Ureter (tissue), 1 donor: ENCODE results near the gene WDR31. TPM values are rescaled to one million over a fixed set of nuclear protein-coding genes. Genes with fewer than 3 reads are reported as not detected.
"Not testable (repeated sequence)": the region's sequence is repeated elsewhere in the genome, so short reads cannot be mapped to it uniquely, and the experiment has no call there.

Source experiments
- DNase-seq: peaks from one replicate; pipeline ENCODE4 v3.0.0-alpha.2; 2020; ENCODE audit warnings: low spot score
- total RNA-seq: library from RNA; stranded (reverse); gene quantifications from one replicate; pipeline ENCODE4 v1.2.4, GENCODE V29; 2023
- donor health status: DM: yes; HTN: yes; CAD: no.

WDR31 gene
- 5.1 TPM for total RNA-seq

DNA sequence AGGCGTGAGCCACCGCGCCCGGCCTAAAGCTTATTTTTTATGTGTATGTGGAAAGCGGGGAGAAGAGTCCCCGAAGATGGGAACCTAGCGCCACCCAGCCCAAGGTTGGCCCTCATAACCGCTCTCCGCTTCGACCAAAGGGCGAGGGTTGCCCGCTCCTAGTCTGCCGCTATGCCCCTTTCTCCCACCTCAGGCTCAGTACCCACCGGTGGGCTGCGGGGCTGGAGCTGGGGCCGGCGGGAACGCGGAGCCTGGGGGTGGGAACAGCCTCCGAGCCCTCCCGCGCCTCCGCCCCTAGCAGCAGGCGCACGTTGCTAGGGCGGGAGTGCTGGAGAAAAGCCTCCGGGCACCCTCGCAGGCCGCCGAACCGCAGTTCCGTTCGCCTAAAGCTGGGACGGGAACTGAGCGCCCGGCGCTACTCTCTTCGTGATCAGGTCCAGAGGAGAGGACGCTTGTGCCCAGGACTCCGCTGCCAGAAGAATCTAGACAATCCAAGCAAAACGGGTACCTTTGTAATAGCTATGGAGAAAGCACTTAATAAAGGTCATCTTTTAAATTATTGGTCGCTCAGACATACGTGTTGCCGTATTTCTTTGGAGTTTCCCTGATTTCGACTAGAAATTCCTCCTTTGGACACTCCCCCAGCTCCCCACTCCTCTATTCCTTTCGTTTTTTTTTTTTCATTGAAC lies at the start of gene WDR31:
TSS of gene WDR31 (minus strand) at position 265 of the 689 bp plus-strand sequence. CDS start 8,253 bp downstream, outside the sequence.
- peak; percentile 88 for DNase-seq

DNA sequence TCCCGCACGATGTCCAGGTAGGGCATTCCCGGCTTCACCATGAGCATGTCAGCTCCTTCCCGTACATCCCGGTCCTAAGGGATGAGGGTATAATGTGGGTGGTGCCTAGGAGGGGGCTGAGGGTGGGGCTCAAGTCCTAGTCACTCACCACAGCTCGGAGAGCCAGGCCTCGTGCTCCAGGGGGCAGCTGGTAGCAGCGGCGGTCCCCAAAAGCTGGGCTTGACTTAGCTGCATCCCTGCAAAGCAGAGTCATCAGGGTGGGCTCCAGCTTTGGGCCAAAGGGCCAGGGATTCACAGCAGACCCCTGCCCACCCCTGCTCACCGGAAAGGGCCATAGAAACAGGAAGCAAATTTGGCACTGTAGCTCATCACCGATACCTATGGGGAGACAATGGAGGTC lies 49.4 kb upstream of the WDR31 start:
- no peak for DNase-seq

- no peak for DNase-seq
These were observed 48.8 kb upstream of the WDR31 start for GRCh38 chr9:113388833-113389232.

DNA sequence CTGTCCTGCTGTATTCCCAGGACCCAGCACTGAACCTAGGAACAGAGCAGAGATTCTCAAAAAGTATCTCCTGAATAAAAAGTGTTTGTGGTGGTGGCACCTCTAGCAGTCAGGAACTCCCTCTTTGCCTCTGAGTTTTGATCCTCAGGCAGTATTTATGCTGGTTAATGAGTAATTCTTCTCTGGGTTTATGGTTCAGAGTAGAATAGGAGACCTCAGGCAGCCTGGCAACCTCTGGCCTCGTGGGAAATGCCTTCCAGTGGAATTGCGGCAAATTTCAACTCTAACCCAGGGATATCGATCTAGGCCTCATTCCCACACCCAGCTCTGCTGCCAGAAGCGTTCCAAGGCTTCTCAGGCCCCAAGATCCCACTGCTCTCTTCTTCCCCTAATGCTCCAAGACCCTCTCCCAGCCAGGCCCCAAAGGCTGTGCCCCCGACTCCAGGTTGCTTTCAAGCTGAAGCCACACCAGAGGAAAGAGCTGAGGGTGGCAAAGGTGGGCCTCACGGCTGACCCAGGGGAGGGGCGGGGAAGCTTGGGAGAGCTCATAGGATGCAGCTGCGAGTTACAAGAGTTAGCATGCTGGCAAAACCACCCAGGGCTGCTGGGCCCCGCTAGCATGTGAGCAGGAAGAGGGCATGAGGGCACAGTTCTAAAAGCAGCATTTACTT lies 47.6 kb upstream of the WDR31 start:
- DNase-seq: no peak

- no peak for DNase-seq
These were observed 46.7 kb upstream of the WDR31 start for GRCh38 chr9:113386571-113387393.

- peak; percentile 78 for DNase-seq
These were observed 41.9 kb upstream of the WDR31 start for GRCh38 chr9:113381909-113382411.

- not testable (repeated sequence) for DNase-seq
These were observed 41.4 kb upstream of the WDR31 start for GRCh38 chr9:113381441-113381840.

GRCh38 chr9:113380869-113381378 lies 40.8 kb upstream of the WDR31 start:
- DNase-seq: no peak

DNA sequence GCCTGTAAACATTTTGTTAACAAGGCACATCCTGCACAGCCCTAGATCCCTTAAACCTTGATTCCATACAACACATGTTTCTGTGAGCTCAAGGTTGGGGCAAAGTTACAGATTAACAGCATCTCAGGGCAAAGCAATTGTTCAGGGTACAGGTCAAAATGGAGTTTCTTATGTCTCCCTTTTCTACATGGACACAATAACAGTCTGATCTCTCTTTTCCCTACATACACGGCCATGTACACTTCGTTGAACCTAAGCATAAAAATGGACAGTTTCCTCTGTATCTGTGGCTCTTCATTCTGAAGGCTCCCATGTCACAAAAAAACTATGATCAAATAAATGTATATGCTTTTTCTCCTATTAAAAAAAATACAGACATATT lies 39.7 kb upstream of the WDR31 start:
- DNase-seq: not testable (repeated sequence)

GRCh38 chr9:113379094-113379828 lies 39.2 kb upstream of the WDR31 start:
- DNase-seq: not testable (repeated sequence)

DNA sequence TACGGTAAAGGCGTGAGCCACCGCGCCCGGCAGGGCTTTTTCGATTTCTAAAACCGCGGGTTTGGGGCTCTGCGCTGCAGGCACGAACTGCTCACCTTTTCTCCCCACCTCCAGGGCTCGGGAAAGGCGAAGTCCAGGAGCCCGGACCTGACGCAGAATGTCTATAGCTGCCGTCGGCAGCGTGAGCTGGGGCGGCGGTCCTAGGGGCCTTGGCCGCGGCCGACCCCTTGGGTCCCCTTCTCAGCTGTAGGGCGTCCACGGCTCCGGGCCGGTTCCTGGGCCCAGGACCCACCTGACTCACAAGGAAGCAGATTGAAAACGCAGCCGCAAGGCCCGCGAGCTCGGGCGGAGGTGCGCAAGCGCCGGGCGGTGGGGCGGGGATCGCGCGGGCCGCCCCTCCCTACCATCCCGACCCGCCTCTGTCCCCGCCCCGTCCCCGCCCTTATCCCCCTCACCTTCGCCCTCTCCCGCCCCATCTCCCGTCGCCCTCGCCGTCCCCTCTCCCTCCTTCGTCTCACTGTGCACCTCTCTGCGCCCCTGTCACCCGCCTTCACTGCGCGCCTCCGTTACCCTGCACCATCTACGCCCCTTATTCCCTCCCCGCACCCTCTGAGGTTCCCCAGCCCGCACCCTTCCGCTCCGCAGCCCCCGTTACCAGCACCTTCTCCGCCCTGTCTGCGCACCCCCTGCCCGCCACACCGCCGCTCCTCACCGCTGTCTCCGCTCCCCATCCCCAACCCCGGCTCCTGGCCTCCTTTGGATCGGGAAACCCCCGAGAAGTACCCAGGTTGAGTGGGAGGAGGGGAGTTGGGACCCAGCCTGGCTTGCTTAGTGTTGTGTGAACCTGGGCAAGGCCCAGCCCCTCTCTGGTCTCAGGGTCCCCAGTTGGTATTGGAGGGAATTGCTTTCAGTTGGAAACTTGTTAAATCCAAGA lies 36.8 kb upstream of the WDR31 start, which contains the start of gene HDHD3:
TSS of gene HDHD3 (minus strand) at position 353 of the 934 bp plus-strand sequence. CDS start 2,632 bp downstream, outside the sequence.
- DNase-seq: peak; percentile 89

DNA sequence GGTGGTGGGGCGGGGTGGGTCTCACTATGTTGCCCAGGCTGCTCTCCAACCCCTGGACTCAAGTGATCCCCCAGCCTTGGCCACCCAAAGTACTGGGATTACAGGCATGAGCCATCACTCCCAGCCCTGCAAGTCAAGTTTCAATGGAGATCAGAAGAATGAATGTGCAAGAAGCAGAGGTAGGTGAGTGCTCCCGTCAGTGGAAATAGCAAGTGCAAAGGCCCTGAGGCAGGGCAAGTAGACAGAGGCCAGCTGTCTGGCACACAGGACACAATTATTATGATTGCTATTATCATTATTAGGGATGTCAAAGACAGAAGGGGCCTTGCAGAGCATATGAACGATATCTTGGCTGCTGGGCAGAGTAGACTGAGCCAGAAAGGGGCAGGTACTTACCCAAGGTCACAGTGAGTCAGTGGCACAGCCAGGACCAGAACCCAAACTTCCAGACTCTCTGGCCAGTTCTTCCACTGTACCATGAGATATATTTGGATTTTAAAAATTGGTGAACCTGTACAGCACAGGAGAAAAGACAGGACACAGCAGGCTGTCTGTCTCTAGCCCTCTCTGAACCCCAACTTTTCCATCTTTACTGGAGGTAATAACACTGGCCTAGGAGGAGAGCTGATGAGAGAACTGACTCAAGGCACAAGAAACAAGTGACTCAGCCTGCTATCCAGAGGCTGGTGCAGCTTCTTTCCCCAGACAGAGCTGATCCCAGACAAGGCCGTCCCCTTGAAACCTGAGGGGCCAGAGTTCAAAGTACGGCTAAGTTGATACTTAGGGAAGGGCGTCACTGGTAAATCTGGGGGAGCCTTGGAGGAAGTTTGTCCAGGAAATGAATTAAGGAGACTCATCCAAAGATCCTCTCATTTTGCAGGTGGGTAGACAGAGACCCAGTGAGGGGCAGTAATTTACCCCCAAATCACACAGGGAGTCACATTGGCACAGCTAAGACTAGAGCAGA lies 35.3 kb upstream of the WDR31 start:
- DNase-seq: no peak

DNA sequence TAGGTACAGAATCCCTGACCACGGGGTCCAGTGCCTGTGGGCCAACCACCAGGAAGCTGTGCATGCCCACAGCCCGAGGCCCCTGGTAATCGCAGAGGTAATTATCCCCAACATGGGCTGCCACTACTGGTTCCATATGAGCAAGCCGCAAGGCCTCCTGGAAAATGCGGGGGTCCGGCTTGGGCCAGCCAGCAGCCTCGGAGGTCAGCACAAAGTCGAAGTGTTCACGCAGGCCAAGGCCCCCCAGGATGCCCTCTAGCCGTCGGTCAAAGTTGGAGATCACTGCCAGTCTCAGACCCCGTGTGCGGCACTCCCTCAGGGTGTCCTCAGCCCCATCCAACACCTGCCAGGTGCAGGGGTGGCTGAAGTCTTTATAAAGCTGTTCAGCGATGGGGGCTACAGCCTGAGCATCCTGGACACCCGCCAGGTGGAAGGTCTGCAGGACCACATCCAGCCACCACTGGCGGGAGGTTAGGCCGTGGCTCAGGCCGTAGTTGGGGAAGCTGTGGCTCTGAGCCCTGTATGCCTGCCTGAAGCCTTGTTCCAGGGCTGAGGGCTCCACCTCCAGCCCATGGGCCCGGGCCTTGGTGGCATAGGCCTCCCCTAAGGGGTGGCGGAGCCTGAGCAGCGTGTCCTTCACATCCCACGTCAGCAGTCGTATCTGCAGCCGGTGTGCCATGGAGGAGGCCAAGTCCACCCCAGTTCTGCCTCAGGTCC lies 33.8 kb upstream of the WDR31 start:
- no peak for DNase-seq

DNA sequence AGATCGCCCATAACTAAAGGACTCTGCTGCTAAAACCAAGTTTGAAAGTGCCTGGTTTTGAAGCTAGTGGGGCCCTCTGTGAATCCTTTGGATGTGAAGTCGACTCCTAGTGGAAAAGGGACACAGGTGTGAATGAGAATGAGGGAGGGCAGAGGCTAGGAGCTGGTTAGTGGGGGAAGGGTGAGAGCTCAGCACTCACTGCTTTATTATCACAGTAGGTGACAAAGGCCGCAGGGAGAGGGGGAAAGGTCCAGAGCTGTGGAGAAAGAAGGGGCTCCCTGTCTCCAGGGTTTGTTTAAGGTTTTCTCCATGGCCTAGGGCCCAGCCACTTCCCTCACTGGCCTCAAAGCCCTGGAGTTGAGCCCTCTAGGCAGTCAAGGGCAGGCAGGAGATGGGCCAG lies 33.2 kb upstream of the WDR31 start:
- DNase-seq: no peak

- DNase-seq: no peak
These were observed 32.0 kb upstream of the WDR31 start for GRCh38 chr9:113372059-113372458.

- no peak for DNase-seq
These were observed 30.8 kb upstream of the WDR31 start for GRCh38 chr9:113370806-113371325.

GRCh38 chr9:113369855-113370140 lies 29.7 kb upstream of the WDR31 start:
- DNase-seq: no peak
